ENCODE measurements around the gene NINJ1. TPM values are rescaled to one million over a fixed set of nuclear protein-coding genes. Genes with fewer than 3 reads are reported as not detected.

The NINJ1 gene
- total RNA-seq, 1 donor from 2014 or later, result 34.7 TPM

- H3K4me3 Mint-ChIP-seq, result peak overlapping the region; percentile 84
- peaks cover 20% of the 10 kb centered on the region for H3K4me1 Mint-ChIP-seq
- peak; percentile 53 to 79 for DNase-seq (ENCODE audit: low spot score in 2 of 2, unreplicated experiment in 2 of 2)
- no peaks in the 10 kb centered on the region for H3K36me3 Mint-ChIP-seq
- H3K27me3 Mint-ChIP-seq (ENCODE audit: low read depth), result no peaks in the 10 kb centered on the region
- peak overlapping the region; percentile 91 for H3K27ac Mint-ChIP-seq
- TF ChIP-seq, protein P1, sequence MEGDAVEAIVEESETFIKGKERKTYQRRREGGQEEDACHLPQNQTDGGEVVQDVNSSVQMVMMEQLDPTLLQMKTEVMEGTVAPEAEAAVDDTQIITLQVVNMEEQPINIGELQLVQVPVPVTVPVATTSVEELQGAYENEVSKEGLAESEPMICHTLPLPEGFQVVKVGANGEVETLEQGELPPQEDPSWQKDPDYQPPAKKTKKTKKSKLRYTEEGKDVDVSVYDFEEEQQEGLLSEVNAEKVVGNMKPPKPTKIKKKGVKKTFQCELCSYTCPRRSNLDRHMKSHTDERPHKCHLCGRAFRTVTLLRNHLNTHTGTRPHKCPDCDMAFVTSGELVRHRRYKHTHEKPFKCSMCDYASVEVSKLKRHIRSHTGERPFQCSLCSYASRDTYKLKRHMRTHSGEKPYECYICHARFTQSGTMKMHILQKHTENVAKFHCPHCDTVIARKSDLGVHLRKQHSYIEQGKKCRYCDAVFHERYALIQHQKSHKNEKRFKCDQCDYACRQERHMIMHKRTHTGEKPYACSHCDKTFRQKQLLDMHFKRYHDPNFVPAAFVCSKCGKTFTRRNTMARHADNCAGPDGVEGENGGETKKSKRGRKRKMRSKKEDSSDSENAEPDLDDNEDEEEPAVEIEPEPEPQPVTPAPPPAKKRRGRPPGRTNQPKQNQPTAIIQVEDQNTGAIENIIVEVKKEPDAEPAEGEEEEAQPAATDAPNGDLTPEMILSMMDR (IDR thresholded peaks at IDR 0.05; ENCODE audit: unreplicated experiment), result no peak
- H3K9me3 Mint-ChIP-seq, result peaks cover 2% of the 10 kb centered on the region
These were observed 403 bp downstream of the NINJ1 start for GRCh38 chr9:93133681-93134014.

DNA sequence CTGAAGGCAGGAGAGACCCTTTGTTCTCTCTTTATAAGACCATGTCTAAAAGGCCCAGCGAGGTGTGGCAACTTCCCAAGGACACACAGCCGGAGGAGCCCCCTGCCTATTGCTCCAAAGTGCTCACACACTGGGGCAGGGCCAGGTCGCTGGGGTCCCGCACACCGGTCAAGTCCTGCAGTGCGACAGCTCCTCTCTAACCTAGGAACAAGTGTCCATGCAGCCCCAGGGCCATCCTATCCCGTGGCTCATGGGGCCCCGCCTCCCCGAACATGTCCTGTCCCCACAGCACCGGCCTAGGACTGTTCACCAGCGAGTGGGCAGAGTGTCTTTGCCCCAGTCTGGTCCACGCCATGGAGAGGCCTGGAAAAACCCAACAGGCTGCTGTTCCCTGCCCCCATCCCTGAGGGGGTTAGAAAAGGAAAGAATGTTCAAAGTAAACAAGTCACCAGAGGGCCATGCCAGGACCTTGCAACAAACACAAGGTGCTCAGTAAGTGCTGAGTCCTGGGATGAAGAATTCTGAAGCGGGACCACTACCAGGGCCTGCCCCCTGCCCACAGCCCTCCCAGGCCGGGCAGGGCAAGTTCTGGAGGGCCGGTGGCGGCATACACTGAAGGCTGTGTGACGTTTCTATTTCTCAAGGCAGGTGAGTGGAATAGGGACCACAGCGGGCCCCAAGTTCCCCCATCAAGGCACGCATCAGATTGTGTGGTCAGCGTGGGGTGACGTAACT is 938 bp downstream of the NINJ1 start:
- Mint-ChIP-seq H3K27me3 (ENCODE audit: low read depth) (no peaks in the 10 kb centered on the region), H3K36me3 (no peaks in the 10 kb centered on the region), H3K4me1 (peaks cover 20% of the 10 kb centered on the region), H3K9me3 (no peaks in the 10 kb centered on the region), H3K4me3 (peak overlapping the region; percentile 84), H3K27ac (peak overlapping the region; percentile 91)
- TF ChIP-seq, protein P1 (IDR thresholded peaks at IDR 0.05; ENCODE audit: unreplicated experiment), result no peak
- DNase-seq (ENCODE audit: low spot score in 2 of 2, unreplicated experiment in 2 of 2), result no peak

DNA sequence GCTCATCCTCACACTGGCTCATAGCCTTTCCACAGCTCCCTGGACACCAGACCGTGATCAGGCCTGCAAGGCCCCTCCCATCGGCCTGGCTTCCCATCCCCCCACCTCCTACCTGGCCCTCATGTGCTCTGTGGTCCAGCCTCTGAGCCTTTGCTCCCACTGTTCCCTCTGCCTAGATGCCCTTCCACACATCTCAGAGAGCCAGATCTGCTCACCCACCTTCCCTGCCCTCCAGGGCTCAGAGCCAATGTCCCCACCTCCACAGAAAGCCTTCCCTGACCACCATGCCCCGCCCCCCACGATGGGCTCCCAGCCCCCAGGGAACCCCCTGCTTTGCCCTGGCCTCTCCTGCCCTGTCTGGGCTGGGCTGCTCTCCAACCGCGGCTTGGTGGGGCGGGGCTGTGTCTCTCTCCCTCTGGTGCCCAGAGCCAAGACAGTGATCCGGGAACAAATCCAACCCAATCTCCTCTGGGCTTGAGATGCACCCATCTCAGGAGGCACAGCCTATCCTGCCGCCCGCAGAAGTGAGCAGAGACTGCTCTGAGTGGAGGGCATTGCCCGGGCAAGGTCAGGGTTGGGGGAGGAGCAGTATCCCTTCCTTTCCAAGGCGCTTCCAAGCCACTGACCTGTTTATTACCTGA is 1.6 kb downstream of the NINJ1 start:
- Mint-ChIP-seq H3K36me3 (no peaks in the 10 kb centered on the region), H3K27ac (peak overlapping the region; percentile 91), H3K27me3 (ENCODE audit: low read depth) (no peaks in the 10 kb centered on the region), H3K4me3 (peak overlapping the region; percentile 84), H3K4me1 (peaks cover 21% of the 10 kb centered on the region), H3K9me3 (no peaks in the 10 kb centered on the region)
- DNase-seq (ENCODE audit: low spot score in 2 of 2, unreplicated experiment in 2 of 2), result no peak
- TF ChIP-seq, protein P1 (IDR thresholded peaks at IDR 0.05; ENCODE audit: unreplicated experiment), result no peak

DNA sequence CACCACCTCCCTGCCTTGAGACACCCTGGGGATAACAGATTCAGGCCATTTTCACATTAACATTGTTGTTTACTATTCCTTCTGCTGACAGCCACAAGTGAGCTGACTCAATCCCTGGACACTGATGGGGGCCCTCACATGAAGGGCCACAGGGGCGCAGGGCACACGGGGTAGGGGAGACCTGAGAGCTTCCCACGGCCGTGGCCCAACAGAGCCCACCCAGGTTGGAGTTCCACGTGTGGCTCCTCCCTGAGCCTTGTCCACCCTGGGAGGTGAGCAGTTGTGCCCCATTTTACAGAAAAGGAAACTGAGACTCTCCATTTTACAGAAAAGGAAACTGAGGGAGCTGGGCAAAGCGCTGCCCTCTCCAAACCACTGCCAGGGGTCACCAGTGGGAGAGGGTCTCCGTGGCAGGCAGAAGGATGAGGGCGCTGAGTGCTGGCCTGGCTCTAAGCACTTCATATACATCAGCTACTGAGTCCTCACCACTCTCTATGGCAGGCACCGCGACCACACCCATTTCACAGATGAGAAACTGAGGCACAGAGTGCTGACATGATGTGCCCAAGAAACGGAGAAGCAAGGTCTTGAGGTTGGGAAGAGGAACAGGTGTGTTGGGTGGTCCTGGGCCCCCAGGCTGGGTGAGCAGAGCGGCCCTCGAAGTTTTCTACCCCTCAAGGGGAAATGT is 2.3 kb downstream of the NINJ1 start:
- Mint-ChIP-seq H3K9me3 (no peaks in the 10 kb centered on the region), H3K36me3 (no peaks in the 10 kb centered on the region), H3K4me3 (no peak overlapping the region), H3K4me1 (peaks cover 28% of the 10 kb centered on the region), H3K27ac (no peak overlapping the region), H3K27me3 (ENCODE audit: low read depth) (no peaks in the 10 kb centered on the region)
- TF ChIP-seq, protein P1 (IDR thresholded peaks at IDR 0.05; ENCODE audit: unreplicated experiment), result no peak
- no peak for DNase-seq (ENCODE audit: low spot score in 2 of 2, unreplicated experiment in 2 of 2)

- TF ChIP-seq, protein P1 (IDR thresholded peaks at IDR 0.05; ENCODE audit: unreplicated experiment), result no peak
- no peak overlapping the region for H3K27ac Mint-ChIP-seq
These were observed 3.1 kb downstream of the NINJ1 start for GRCh38 chr9:93130861-93131481.

More at GRCh38 chr9:93130861-93131481, 3.1 kb downstream of the NINJ1 start:
- Mint-ChIP-seq H3K27me3 (ENCODE audit: low read depth) (no peaks in the 10 kb centered on the region), H3K4me3 (no peak overlapping the region), H3K36me3 (no peaks in the 10 kb centered on the region), H3K9me3 (no peaks in the 10 kb centered on the region), H3K4me1 (peaks cover 36% of the 10 kb centered on the region)
- no peak for DNase-seq (ENCODE audit: low spot score in 2 of 2, unreplicated experiment in 2 of 2)

All from mesothelial cell of epicardium (in vitro differentiated cells).